HG03575 (cell line): ENCODE measurements around the gene TACO1.

Experiments used
- ATAC-seq: cut with Tn5 transposase; IDR thresholded peaks from one replicate; pipeline ENCODE4 v1.9.1; 2021; ENCODE audit not compliant: unreplicated experiment, insufficient number of reproducible peaks, low FRiP score; ENCODE audit errors: extremely low read depth

The TACO1 gene

DNA sequence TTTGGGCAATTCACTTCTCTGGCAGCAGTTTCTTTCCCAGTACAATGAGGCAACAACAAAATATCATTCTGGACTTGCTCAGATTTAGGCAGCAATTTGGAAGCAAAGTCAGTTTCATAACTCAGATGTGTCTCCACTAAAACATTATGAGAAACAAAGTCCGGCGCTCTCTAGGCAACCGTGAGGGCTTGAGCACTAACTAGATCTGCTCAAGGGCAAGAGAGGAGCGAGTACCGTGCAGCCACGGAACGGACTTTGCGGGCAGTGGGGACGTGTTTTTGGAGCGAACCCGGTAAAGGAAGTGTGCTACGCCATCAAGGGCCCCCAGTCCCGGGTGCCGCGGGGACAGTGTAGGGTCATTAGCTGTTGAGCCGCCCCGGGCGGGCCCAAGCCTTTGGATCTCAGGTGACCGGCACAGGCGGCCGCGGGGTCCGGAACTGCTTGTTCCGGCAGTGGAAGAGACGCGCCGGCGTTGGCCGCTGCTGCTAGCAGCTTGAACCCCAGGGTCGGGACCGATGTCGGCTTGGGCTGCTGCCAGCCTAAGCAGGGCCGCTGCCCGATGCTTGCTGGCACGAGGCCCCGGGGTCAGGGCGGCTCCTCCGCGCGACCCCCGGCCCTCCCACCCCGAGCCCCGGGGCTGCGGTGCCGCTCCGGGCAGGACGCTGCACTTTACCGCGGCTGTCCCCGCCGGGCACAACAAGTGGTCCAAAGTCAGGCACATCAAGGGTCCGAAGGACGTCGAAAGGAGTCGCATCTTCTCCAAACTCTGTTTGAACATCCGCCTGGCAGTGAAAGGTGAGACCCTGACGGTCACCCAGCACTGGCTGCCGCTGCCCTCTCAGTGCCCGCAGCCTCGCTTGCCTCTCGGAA, at the start of gene TACO1:
Gene TACO1 (plus strand): TSS at position 327 of the 870 bp plus-strand sequence. CDS start 189 bp downstream, at position 516.
- no peak for ATAC-seq

DNA sequence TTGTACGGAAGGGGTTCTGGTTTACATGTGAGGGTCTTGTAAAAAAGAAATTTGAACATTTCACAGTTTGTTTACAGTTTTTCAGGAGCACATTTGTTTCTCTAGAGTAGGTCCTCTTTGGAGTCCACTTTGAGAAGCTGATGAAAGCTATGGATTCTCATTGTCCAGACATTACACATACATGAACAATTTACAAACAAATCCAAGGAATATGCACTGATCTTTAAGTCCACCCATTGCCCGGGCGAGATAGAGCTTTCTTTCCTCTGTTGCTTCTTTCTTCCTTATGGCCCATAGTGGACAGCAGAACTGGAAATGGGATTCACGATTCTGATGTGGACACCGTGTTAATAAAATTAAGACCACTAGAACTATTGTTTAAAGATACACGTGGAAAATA, 48.5 kb upstream of the TACO1 start:
- no peak for ATAC-seq

DNA sequence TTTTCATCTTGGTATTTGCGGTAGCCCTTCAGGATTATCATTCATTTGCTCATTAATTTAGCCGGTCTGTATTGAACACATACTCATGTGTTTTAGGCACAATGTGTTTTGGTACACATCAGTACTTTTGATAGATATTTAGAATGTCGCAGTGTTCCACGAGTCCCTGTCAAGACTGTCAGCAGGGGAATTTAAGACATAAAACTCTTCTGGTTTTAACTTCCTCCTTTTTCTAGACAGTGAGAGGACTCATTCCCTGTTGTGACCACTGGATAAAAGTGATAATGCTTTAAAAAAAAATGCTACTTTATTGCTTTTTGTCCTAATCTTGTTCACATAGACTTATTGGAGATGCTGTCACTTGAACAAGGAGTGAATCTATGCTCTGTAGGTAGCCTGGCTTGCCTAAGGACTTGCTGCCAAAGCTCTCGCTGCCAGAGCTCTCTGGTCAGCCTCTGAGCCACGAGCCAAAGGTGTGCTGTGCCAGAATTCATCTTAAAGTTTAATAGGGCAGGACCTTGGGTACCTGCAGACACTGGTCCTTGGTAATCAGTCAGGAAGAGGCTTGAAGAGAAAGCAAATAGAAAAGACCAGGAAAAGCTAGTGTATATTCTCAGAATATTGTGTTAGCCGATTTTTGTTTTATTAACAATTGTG, 45.1 kb upstream of the TACO1 start:
- no peak for ATAC-seq

DNA sequence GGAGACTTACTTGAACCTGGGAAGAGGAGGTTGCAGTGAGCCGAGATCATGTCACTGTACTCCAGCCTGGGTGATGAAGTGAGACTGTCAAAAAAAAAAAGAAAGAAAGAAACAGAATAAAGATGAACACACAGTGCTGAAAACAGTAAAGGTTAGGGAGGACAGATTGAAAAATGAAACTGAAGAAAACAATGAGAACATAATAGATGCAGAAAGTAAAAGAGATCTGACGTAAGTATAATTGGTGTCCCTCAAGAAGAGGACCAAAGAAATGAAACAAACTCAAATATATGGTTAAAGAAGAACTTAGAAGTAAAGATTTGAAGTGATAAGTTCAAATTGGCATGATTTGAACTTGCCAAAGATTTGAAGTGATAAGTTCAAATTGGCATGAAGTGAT, 43.3 kb upstream of the TACO1 start:
- no peak for ATAC-seq

DNA sequence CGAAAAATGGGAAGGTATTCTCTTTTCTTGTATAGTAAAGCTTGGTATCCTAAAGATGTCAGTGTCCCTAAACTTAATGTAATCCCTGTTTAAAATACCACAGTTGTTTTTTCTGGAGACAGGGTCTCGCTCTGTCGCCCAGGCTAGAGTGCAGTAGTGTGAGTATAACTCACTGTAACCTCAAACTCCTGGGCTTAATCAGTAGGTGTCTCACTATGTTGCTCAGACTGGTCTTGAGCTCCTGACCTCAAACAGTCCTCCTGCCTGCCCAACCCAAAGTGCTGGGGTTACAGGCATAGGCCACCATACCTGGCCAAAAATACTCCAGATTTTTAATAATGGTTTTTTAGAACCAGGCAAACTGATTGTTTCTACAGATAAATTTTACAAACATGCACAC, 42.3 kb upstream of the TACO1 start:
- no peak for ATAC-seq

DNA sequence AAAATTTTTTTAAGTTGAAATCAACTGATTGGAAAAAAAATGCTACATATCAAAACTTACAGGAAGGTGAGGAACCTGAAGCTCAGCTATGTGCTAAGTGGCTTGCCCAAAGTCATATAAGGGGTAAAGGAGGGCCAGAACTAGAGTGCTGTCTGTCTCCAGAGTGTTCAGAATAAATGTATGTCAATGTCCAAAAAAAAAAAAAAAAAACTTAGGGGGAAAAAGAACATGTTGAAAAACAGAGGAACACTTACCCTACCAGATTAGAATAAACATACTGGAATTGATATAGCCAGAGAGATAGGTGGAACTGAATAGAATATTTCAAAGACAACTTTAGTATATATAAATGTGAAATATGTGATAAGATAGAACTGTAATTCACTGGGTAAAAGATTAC, 38.9 kb upstream of the TACO1 start:
- ATAC-seq, result no peak

DNA sequence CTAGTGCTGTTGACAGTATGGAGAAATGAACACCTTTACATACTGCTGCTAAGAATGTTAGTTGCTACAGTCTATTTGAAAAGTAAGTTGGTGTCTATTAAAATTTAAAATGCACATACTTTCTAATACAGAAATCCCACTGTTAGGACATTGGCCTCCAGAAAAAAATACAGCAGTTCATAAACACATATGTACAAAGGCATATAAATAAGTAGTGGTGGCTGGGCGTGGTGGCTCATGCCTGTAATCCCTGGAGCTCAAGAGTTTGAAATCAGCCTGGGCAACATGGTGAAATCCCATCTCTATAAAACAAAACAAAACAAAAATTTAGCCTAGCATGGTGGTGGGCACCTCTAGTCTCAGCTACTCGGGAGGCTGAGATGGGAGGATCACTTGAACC, 37.4 kb upstream of the TACO1 start:
- ATAC-seq, result no peak

DNA sequence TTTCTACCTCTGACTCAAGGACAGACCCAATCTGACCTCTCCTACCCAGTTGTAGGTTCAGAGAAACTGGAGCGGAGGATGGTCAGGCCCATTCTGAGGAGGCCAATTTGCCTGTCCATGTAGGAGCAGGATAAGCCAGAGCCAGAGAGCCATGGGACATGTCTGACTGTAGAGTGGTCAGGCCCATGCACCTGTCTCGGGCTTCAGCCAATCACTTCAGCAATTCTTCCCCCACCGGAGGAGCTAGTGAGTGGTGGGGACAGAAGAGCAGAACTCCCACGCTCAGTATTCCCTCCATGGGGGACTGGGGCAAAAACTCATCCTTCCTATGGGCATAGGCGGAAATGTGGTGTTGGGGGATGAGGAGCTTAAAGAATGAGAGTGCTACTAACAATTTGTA, 36.1 kb upstream of the TACO1 start:
- ATAC-seq, result no peak

DNA sequence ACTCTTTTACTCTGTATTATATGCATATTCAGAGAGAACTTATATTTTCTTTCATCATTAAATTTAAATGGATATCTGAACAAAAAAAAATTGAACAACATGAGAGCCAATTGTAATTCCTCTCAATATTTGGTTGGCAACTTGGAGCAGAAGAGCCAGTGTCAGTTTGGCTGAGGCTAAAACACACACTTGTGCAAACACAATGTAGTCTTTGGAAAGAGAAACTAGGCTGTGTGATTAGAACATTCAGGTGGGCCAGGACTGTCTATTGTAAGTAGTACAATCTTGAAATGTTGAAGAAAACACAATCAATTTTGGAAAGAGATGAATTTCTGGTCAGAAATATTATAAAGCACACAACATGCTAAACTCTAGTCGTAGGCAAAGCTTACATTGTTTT, 33.5 kb upstream of the TACO1 start:
- ATAC-seq, result no peak

DNA sequence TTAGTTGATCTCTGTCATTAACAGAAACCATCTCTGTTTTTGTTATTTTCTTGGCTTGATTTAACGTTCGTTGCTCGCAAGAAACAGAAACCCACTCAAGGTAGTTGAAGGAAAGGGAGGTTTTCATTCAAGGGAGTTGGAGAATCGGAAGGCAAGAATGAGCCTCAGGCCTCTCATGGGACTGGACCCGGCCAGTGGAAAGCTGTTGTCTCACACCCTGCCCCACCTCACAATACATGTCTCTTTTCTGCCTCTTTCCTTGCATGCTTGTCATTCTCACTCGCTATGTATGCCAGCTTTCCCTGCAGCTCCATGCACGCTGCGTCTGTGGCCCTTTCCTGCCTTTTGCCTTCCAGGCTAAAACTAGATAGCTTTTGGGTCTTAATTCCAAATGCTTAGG, 32.1 kb upstream of the TACO1 start:
- no peak for ATAC-seq

DNA sequence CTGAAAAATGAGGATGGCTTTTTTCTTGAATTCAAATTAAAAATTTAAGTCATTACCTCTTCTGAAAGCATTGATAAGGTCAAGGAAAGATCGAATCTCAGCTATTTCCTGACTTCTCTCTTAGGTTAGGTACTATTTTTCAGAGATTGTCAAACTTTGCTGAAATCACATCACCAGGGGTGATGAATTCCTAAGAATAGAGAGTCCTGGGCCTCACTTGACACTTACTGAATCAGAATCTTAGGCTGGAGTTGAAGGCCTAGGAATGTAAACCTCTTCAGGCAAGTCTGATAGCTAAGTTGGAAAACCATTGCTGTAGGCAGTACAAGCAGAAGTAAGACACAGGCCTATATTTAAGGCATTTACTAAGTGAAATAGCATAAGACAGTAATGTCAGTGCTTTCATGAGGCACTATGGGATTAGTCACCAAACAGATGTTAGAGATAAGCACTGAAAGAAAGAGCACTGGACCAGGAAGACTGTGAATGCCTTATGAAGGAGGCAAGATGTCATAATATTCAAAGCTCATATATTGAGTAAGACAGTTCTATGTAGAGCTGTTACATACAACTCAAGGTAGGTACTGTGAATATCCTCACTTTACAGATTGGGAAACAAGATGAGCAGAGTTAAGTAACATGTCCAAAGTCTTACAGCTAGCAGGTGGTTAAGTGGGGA, 28.9 kb upstream of the TACO1 start:
- no peak for ATAC-seq

DNA sequence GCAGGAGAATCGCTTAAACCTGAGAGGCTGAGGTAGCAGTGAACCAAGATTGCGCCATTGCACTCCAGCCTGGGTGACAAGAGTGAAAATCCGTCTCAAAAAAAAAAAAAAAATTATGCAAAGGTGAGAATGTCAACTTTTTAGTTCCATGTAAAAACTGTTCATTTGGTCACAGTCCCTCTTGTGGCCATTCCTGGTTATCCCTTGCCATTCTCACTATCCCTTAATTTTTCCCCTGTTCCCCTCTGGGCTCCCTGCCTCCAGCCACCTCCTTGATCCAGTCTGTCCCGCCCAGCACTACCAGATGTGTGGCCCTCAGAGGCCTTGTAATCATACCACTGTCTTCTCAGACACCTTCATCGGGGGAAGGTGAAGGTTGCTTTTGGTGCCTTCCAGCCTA, 27.1 kb upstream of the TACO1 start:
- no peak for ATAC-seq

DNA sequence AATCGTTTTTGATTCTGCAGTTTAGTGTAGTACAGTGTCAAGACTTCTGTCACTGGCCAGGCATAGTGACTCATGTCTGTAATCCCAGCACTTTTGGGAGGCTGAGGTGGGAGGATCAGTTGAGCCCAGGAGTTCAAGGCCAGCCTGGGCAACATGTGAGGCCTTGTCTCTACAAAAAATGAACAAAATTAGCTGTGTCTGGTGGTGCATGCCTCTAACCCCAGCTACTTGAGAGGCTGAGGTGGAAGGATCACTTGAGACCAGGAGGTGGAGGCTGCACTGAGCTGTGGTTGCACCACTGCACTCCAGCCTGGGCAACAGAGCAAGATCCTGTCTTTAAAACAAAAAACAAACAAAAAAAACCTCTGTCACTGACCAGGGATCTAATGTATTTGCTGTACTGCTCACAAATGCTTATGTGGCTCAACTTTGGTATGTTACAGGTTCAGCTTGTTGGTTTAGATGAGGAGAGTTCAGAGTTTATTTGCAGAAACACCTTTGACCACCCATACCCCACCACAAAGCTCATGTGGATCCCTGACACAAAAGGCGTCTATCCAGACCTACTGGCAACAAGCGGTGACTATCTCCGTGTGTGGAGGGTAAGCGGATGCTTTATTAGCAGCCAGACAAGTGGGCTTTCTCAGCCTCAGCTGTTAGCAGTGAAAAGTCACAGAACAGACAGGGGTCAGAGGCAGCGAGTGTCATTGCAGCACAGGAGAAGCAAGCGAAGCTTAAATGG, 22.5 kb upstream of the TACO1 start:
- no peak for ATAC-seq

DNA sequence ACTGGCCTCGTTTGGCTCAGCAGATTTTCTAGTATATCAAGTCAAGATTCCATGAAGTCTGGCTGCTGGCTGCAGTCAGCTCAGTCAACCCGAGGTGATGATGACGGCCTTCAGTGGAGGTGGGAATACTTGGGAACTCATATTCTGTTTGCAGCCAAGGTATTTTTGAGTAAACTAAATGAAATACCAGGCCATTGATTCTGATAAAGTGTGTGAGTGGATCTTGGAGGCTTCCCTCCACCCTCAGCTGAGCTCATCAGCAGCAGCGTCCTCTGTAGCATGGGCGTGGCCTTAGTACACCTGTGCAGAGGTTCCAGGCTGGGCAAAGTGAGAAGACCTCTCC, 22.0 kb upstream of the TACO1 start:
- no peak for ATAC-seq

DNA sequence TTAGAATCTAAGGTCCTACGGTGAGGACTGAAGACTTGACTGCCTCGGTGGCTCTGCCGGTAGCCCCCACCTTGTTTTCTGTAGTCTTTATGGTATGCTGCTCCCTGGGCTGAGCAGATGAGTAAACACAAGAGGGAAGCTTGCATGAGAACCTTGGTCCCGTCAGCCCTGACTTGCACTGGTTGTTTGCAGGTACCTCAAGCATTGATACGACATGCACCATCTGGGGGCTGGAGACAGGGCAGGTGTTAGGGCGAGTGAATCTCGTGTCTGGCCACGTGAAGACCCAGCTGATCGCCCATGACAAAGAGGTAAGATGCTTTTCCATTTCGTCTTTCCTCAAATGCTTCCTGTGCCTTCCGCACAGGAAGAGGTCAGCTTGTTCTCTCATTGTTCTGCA, 21.1 kb upstream of the TACO1 start:
- no peak for ATAC-seq

DNA sequence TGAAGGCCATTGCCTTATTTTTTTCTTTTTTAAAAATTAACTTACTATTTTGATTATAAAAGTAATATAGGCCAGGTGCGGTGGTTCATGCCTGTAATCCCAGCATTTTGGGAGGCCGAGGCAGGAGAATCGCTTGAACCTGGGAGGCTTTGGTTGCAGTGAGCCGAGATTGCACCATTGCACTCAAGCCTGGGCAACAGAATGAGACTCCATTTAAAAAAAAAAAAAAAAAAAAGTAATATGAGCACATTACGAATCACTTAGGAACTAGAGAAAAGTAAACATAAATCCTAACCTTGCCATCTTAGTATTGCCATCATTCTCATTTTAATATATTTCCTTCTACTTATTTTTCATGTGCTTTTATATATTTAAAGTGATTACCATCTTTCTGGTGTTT, 12.9 kb upstream of the TACO1 start:
- ATAC-seq, result no peak

DNA sequence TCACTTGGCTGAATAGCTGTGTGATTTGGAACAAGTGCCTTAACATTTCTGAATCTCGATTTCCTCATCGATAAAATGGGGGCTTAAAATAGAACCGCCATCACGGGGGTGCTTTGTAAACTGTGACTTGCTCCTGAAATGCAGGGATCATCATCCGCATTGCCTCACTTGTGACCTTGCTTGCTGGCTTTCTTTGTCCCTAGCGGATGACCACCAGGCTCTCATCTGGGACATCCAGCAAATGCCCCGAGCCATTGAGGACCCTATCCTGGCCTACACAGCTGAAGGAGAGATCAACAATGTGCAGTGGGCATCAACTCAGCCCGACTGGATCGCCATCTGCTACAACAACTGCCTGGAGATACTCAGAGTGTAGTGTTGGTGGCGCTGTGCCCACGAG, 11.9 kb upstream of the TACO1 start:
- no peak for ATAC-seq

DNA sequence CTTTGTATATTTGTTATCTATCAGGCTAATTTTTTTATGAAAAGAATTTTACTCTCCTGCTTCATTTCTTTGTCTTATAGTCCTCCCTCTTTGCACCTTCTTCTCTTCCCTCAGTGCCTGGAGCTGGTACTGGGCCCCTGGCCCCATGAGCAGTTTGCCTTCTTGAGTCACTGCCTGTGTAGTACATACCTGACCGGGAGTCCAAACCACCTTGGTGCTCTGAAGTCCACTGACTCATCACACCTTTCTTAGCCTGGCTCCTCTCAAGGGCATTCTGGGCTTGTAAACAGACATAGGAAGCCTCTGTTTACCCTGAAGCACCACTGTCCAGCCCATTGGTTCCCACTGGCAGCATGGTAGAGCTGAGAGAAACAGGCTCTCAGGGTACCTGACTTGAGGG, 11.0 kb upstream of the TACO1 start:
- ATAC-seq, result no peak

DNA sequence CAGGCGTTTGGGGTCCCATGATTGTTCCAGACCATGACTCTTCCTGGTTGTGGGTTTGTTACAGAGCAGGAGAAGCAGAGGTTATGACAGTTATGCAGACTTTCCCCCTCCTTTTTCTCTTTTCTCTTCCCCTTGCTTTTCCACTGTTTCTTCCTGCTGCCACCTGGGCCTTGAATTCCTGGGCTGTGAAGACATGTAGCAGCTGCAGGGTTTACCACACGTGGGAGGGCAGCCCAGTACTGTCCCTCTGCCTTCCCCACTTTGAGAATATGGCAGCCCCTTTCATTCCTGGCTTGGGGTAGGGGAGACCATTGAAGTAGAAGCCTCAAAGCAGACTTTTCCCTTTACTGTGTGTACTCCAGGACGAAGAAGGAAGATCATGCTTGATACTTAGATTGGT, 7.9 kb upstream of the TACO1 start:
- ATAC-seq, result no peak

DNA sequence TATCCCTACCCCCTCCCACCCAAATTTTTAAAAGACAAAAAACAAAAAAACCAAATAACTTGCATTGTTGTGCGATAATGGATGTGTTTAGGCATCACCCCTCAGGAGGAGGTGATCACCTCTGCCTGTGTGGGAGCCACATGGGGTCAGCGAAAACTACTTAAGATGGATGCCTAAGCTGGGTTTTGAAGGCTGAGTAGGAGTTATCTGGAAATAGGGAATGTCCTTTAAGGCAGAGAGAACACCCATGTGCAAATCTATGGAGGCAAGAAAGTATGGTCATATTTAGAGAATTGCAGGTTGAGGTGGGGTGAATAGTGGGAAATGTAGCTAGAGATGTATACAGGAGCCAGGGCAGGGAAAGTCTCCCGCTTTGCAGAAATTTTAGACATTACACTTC, 5.6 kb upstream of the TACO1 start:
- no peak for ATAC-seq
